A549 (cell line): ENCODE data around the gene CAMK4.

Experiments
- CBX2 ChIP-seq: fragments of 200-600 bp; sonication (generic); IDR thresholded peaks from 2 replicates; pipeline ENCODE4 v1.6.1; 2016; ENCODE audit warnings: low read depth, mild to moderate bottlenecking, borderline replicate concordance
- CHD2 ChIP-seq: fragments of 150-350 bp; IDR thresholded peaks from 2 replicates; pipeline ENCODE4 v1.6.1; 2014; ENCODE audit warnings: low read length; ENCODE audit not compliant: partially characterized antibody
- EP300 ChIP-seq, 2 experiments: fragments of >200 bp; sonication (Bioruptor Twin); formaldehyde crosslinking; IDR thresholded peaks; 2 replicates in 1 of 2; 3 replicates in 1 of 2; pipeline ENCODE4 v1.6.1; 2016 to 2017
- FOXS1 ChIP-seq: fragments of 250-450 bp; sonication (Bioruptor Pico); IDR thresholded peaks from 2 replicates; pipeline ENCODE4 v1.5.0; 2020; ENCODE audit warnings: mild to moderate bottlenecking, moderate library complexity
- HOXA7 ChIP-seq: fragments of 250-450 bp; sonication (Bioruptor Pico); IDR thresholded peaks from 2 replicates; pipeline ENCODE4 v1.5.0; 2020; ENCODE audit warnings: mild to moderate bottlenecking, moderate library complexity
- KDM1A ChIP-seq: fragments of 200-600 bp; sonication (generic); IDR thresholded peaks from 2 replicates; pipeline ENCODE4 v1.6.1; 2016; ENCODE audit warnings: low read depth, mild to moderate bottlenecking
- POLR2AphosphoS2 ChIP-seq: conservative IDR thresholded peaks from 2 replicates; pipeline ENCODE4 v1.6.1; 2012; ENCODE audit warnings: low read length, improper control_type of control experiment, inconsistent platforms
- SMC3 ChIP-seq: fragments of >200 bp; sonication (Bioruptor Twin); formaldehyde crosslinking; IDR thresholded peaks from 3 replicates; pipeline ENCODE4 v1.6.1; 2018; ENCODE audit warnings: inconsistent platforms
- TF ChIP-seq, protein P1 (sequence below): fragments of >200 bp; sonication (Bioruptor Twin); formaldehyde crosslinking; IDR thresholded peaks from 3 replicates; pipeline ENCODE4 v1.5.1; 2016
- TF ChIP-seq, protein P2 (sequence below): fragments of 450-650 bp; IDR thresholded peaks from 2 replicates; pipeline ENCODE4 v1.6.1; 2014; ENCODE audit warnings: antibody characterized with exemption
- TF ChIP-seq, protein P3 (sequence below): fragments of 200-600 bp; sonication (generic); IDR thresholded peaks from 2 replicates; pipeline ENCODE4 v1.6.1; 2016; ENCODE audit warnings: antibody characterized with exemption, mild to moderate bottlenecking, moderate library complexity

DNA sequence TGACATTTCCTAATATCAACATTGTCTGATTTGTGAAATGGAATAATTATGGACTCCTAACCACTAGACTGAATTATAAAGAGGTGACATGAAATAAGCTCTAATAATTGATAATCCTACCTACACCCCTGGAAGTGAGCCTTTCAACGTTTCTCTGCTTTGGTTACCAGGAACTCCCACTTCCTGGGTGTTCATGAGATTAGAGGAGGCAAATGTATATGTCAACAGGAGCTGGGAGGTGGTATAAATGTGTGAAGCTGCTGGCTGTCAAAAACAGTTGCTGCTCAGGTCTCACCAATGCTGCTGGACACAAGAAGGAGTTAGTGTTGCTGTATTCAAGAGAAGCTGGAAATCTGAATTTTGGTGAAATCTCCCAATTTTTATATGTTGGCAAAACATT, 96.8 kb downstream of the CAMK4 start:
- TF ChIP-seq, protein P1, sequence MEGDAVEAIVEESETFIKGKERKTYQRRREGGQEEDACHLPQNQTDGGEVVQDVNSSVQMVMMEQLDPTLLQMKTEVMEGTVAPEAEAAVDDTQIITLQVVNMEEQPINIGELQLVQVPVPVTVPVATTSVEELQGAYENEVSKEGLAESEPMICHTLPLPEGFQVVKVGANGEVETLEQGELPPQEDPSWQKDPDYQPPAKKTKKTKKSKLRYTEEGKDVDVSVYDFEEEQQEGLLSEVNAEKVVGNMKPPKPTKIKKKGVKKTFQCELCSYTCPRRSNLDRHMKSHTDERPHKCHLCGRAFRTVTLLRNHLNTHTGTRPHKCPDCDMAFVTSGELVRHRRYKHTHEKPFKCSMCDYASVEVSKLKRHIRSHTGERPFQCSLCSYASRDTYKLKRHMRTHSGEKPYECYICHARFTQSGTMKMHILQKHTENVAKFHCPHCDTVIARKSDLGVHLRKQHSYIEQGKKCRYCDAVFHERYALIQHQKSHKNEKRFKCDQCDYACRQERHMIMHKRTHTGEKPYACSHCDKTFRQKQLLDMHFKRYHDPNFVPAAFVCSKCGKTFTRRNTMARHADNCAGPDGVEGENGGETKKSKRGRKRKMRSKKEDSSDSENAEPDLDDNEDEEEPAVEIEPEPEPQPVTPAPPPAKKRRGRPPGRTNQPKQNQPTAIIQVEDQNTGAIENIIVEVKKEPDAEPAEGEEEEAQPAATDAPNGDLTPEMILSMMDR: no peak
- TF ChIP-seq POLR2AphosphoS2: no peak
- TF ChIP-seq, protein P2, sequence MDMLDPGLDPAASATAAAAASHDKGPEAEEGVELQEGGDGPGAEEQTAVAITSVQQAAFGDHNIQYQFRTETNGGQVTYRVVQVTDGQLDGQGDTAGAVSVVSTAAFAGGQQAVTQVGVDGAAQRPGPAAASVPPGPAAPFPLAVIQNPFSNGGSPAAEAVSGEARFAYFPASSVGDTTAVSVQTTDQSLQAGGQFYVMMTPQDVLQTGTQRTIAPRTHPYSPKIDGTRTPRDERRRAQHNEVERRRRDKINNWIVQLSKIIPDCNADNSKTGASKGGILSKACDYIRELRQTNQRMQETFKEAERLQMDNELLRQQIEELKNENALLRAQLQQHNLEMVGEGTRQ: no peak
- TF ChIP-seq EP300 (IDR thresholded peaks at IDR 0.05): no peak
- no peak for TF ChIP-seq CHD2
- no peak for TF ChIP-seq HOXA7
- TF ChIP-seq KDM1A: no peak
- TF ChIP-seq SMC3: no peak
- TF ChIP-seq CBX2: no peak
- no peak for TF ChIP-seq FOXS1 (CRISPR knock-in tag)
- TF ChIP-seq, protein P3, sequence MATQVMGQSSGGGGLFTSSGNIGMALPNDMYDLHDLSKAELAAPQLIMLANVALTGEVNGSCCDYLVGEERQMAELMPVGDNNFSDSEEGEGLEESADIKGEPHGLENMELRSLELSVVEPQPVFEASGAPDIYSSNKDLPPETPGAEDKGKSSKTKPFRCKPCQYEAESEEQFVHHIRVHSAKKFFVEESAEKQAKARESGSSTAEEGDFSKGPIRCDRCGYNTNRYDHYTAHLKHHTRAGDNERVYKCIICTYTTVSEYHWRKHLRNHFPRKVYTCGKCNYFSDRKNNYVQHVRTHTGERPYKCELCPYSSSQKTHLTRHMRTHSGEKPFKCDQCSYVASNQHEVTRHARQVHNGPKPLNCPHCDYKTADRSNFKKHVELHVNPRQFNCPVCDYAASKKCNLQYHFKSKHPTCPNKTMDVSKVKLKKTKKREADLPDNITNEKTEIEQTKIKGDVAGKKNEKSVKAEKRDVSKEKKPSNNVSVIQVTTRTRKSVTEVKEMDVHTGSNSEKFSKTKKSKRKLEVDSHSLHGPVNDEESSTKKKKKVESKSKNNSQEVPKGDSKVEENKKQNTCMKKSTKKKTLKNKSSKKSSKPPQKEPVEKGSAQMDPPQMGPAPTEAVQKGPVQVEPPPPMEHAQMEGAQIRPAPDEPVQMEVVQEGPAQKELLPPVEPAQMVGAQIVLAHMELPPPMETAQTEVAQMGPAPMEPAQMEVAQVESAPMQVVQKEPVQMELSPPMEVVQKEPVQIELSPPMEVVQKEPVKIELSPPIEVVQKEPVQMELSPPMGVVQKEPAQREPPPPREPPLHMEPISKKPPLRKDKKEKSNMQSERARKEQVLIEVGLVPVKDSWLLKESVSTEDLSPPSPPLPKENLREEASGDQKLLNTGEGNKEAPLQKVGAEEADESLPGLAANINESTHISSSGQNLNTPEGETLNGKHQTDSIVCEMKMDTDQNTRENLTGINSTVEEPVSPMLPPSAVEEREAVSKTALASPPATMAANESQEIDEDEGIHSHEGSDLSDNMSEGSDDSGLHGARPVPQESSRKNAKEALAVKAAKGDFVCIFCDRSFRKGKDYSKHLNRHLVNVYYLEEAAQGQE: no peak
